ENCODE data around the gene GRIK3.

GRIK3 gene

GRCh38 chr1:37036667-37037053, 2.3 kb upstream of the GRIK3 start:
- Mint-ChIP-seq H3K4me1 (ENCODE audit: low read depth) (peaks cover 9% of the 10 kb centered on the region), H3K36me3 (ENCODE audit: low read depth) (no peaks in the 10 kb centered on the region), H3K4me3 (no peak overlapping the region), H3K9me3 (no peaks in the 10 kb centered on the region), H3K27me3 (peaks cover 87% of the 10 kb centered on the region), H3K27ac (no peak overlapping the region)
- intact Hi-C loops (cut with micrococcal nuclease) = no loop called here

- intact Hi-C loops (cut with micrococcal nuclease) = no loop called here
- H3K4me3 Mint-ChIP-seq = no peak overlapping the region
- no peaks in the 10 kb centered on the region for H3K9me3 Mint-ChIP-seq
- no peak overlapping the region for H3K27ac Mint-ChIP-seq
- H3K27me3 Mint-ChIP-seq = peaks cover 91% of the 10 kb centered on the region
- H3K36me3 Mint-ChIP-seq (ENCODE audit: low read depth) = no peaks in the 10 kb centered on the region
- peaks cover 9% of the 10 kb centered on the region for H3K4me1 Mint-ChIP-seq (ENCODE audit: low read depth)
Observed at GRCh38 chr1:37035796-37036666, 1.7 kb upstream of the GRIK3 start.

GRCh38 chr1:37035014-37035691, 838 bp upstream of the GRIK3 start:
- no peaks in the 10 kb centered on the region for H3K9me3 Mint-ChIP-seq
- peaks cover 9% of the 10 kb centered on the region for H3K4me1 Mint-ChIP-seq (ENCODE audit: low read depth)
- peaks cover 92% of the 10 kb centered on the region for H3K27me3 Mint-ChIP-seq
- no peaks in the 10 kb centered on the region for H3K36me3 Mint-ChIP-seq (ENCODE audit: low read depth)
- no peak overlapping the region for H3K4me3 Mint-ChIP-seq
- intact Hi-C loops (cut with micrococcal nuclease) = no loop called here
- no peak overlapping the region for H3K27ac Mint-ChIP-seq

- H3K36me3 Mint-ChIP-seq (ENCODE audit: low read depth) = no peaks in the 10 kb centered on the region
- H3K27ac Mint-ChIP-seq = no peak overlapping the region
- H3K4me3 Mint-ChIP-seq = no peak overlapping the region
- no peaks in the 10 kb centered on the region for H3K9me3 Mint-ChIP-seq
- intact Hi-C loops (cut with micrococcal nuclease) = no loop called here
- peaks cover 17% of the 10 kb centered on the region for H3K4me1 Mint-ChIP-seq (ENCODE audit: low read depth)
- H3K27me3 Mint-ChIP-seq = peaks cover 93% of the 10 kb centered on the region
Observed at GRCh38 chr1:37033355-37034101, 787 bp downstream of the GRIK3 start.

GRCh38 chr1:37032660-37033354, 1.5 kb downstream of the GRIK3 start:
- no peaks in the 10 kb centered on the region for H3K9me3 Mint-ChIP-seq
- no peak overlapping the region for H3K27ac Mint-ChIP-seq
- peaks cover 91% of the 10 kb centered on the region for H3K27me3 Mint-ChIP-seq
- intact Hi-C loops (cut with micrococcal nuclease) = no loop called here
- no peak overlapping the region for H3K4me3 Mint-ChIP-seq
- H3K4me1 Mint-ChIP-seq (ENCODE audit: low read depth) = peaks cover 17% of the 10 kb centered on the region
- H3K36me3 Mint-ChIP-seq (ENCODE audit: low read depth) = no peaks in the 10 kb centered on the region

- Mint-ChIP-seq H3K4me3 (no peak overlapping the region), H3K36me3 (ENCODE audit: low read depth) (no peaks in the 10 kb centered on the region), H3K9me3 (no peaks in the 10 kb centered on the region), H3K4me1 (ENCODE audit: low read depth) (peaks cover 17% of the 10 kb centered on the region), H3K27ac (no peak overlapping the region), H3K27me3 (peaks cover 90% of the 10 kb centered on the region)
- intact Hi-C loops (cut with micrococcal nuclease) = no loop called here
Observed at GRCh38 chr1:37031871-37032270, 2.4 kb downstream of the GRIK3 start.

- no peaks in the 10 kb centered on the region for H3K9me3 Mint-ChIP-seq
- peaks cover 87% of the 10 kb centered on the region for H3K27me3 Mint-ChIP-seq
- intact Hi-C loops (cut with micrococcal nuclease) = no loop called here
- H3K4me1 Mint-ChIP-seq (ENCODE audit: low read depth) = peaks cover 17% of the 10 kb centered on the region
- H3K27ac Mint-ChIP-seq = no peak overlapping the region
- H3K4me3 Mint-ChIP-seq = no peak overlapping the region
- H3K36me3 Mint-ChIP-seq (ENCODE audit: low read depth) = no peaks in the 10 kb centered on the region
Observed at GRCh38 chr1:37031429-37031828, 2.9 kb downstream of the GRIK3 start.

- intact Hi-C loops (cut with micrococcal nuclease) = no loop called here
- Mint-ChIP-seq H3K9me3 (no peaks in the 10 kb centered on the region), H3K27ac (no peak overlapping the region), H3K4me1 (ENCODE audit: low read depth) (peaks cover 8% of the 10 kb centered on the region), H3K4me3 (no peak overlapping the region), H3K36me3 (ENCODE audit: low read depth) (no peaks in the 10 kb centered on the region), H3K27me3 (peaks cover 69% of the 10 kb centered on the region)
Observed at GRCh38 chr1:37028981-37029617, 5.2 kb downstream of the GRIK3 start.

GRCh38 chr1:37021502-37021901, 12.8 kb downstream of the GRIK3 start:
- no peaks in the 10 kb centered on the region for H3K36me3 Mint-ChIP-seq (ENCODE audit: low read depth)
- H3K9me3 Mint-ChIP-seq = no peaks in the 10 kb centered on the region
- no peak overlapping the region for H3K27ac Mint-ChIP-seq
- H3K4me3 Mint-ChIP-seq = no peak overlapping the region
- H3K27me3 Mint-ChIP-seq = peaks cover 6% of the 10 kb centered on the region
- H3K4me1 Mint-ChIP-seq (ENCODE audit: low read depth) = no peaks in the 10 kb centered on the region
- intact Hi-C loops (cut with micrococcal nuclease) = no loop called here

GRCh38 chr1:37020653-37021277, 13.6 kb downstream of the GRIK3 start:
- Mint-ChIP-seq H3K4me3 (no peak overlapping the region), H3K4me1 (ENCODE audit: low read depth) (no peaks in the 10 kb centered on the region), H3K27me3 (peaks cover 5% of the 10 kb centered on the region), H3K9me3 (no peaks in the 10 kb centered on the region), H3K36me3 (ENCODE audit: low read depth) (no peaks in the 10 kb centered on the region), H3K27ac (no peak overlapping the region)
- intact Hi-C loops (cut with micrococcal nuclease) = no loop called here

- no peak overlapping the region for H3K27ac Mint-ChIP-seq
- H3K27me3 Mint-ChIP-seq = peaks cover 4% of the 10 kb centered on the region
Observed at GRCh38 chr1:37018510-37018909, 15.8 kb downstream of the GRIK3 start.

GRCh38 chr1:37017720-37018119, 16.6 kb downstream of the GRIK3 start:
- Mint-ChIP-seq H3K36me3 (ENCODE audit: low read depth) (no peaks in the 10 kb centered on the region), H3K9me3 (no peaks in the 10 kb centered on the region), H3K27me3 (peaks cover 1% of the 10 kb centered on the region), H3K4me3 (no peak overlapping the region), H3K27ac (no peak overlapping the region), H3K4me1 (ENCODE audit: low read depth) (no peaks in the 10 kb centered on the region)
- intact Hi-C loops (cut with micrococcal nuclease) = no loop called here

More at GRCh38 chr1:37018510-37018909, 15.8 kb downstream of the GRIK3 start:
- no peak overlapping the region for H3K4me3 Mint-ChIP-seq
- no peaks in the 10 kb centered on the region for H3K36me3 Mint-ChIP-seq (ENCODE audit: low read depth)
- H3K4me1 Mint-ChIP-seq (ENCODE audit: low read depth) = no peaks in the 10 kb centered on the region
- no peaks in the 10 kb centered on the region for H3K9me3 Mint-ChIP-seq
- intact Hi-C loops (cut with micrococcal nuclease) = no loop called here

- peaks cover 1% of the 10 kb centered on the region for H3K27me3 Mint-ChIP-seq
- H3K4me1 Mint-ChIP-seq (ENCODE audit: low read depth) = no peaks in the 10 kb centered on the region
- no peaks in the 10 kb centered on the region for H3K36me3 Mint-ChIP-seq (ENCODE audit: low read depth)
- no peak overlapping the region for H3K4me3 Mint-ChIP-seq
- intact Hi-C loops (cut with micrococcal nuclease) = no loop called here
- H3K27ac Mint-ChIP-seq = no peak overlapping the region
- H3K9me3 Mint-ChIP-seq = no peaks in the 10 kb centered on the region
Observed at GRCh38 chr1:37016121-37016520, 18.2 kb downstream of the GRIK3 start.
